OCI-LY7 (cell line): Measurements from ENCODE around the gene MFGE8.

Source experiments
- EZH2phosphoT487 ChIP-seq: fragments of 200-600 bp; sonication (generic); IDR thresholded peaks from 2 replicates; pipeline ENCODE4 v1.6.1; 2018; ENCODE audit warnings: low read depth, borderline replicate concordance, mild to moderate bottlenecking, mixed run types, antibody characterized with exemption, low read length, moderate library complexity, mixed read lengths
- TF ChIP-seq, protein P1 (sequence below): fragments of 200-600 bp; sonication (generic); conservative IDR thresholded peaks from 2 replicates; pipeline ENCODE4 v1.5.1; 2014; ENCODE audit warnings: mild to moderate bottlenecking, antibody characterized with exemption, low read length, moderate library complexity, mixed read lengths

DNA sequence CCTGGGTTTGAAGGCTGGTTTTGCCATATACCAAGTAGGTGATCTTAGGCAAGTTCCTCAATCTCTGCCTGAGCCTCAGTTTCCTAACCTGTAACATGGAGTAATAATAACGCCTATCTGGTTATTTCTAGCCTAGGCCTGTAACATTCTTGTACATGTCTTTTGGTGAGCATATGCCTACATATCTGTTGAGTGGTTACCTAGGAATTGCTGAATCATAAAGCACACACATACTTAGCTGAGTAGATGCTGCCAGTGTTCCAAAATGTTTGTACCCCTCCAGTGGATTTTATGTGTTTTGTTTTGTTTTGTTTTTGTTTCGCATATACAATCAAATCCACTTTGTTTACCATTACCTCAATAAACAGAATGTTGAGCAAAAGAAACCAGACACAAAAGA is 17.4 kb upstream of the MFGE8 start:
- TF ChIP-seq, protein P1, sequence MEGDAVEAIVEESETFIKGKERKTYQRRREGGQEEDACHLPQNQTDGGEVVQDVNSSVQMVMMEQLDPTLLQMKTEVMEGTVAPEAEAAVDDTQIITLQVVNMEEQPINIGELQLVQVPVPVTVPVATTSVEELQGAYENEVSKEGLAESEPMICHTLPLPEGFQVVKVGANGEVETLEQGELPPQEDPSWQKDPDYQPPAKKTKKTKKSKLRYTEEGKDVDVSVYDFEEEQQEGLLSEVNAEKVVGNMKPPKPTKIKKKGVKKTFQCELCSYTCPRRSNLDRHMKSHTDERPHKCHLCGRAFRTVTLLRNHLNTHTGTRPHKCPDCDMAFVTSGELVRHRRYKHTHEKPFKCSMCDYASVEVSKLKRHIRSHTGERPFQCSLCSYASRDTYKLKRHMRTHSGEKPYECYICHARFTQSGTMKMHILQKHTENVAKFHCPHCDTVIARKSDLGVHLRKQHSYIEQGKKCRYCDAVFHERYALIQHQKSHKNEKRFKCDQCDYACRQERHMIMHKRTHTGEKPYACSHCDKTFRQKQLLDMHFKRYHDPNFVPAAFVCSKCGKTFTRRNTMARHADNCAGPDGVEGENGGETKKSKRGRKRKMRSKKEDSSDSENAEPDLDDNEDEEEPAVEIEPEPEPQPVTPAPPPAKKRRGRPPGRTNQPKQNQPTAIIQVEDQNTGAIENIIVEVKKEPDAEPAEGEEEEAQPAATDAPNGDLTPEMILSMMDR: no peak
- TF ChIP-seq EZH2phosphoT487: no peak
